SK-N-SH (cell line): ENCODE measurements around the gene HS6ST3.

Experiments
- IRF3 ChIP-seq: fragments of 150-350 bp; IDR thresholded peaks from 2 replicates; pipeline ENCODE4 v1.6.1; 2016; ENCODE audit warnings: mild to moderate bottlenecking, low read depth, low read length
- USF2 ChIP-seq: fragments of 150-350 bp; IDR thresholded peaks from 2 replicates; pipeline ENCODE4 v1.6.1; 2017; ENCODE audit warnings: antibody characterized with exemption, low read length, low read depth, borderline replicate concordance

- TF ChIP-seq IRF3 (no peak), USF2 (no peak)
Measured at GRCh38 chr13:96804174-96804573, 714.3 kb downstream of the HS6ST3 start.
